OCI-LY1 (cell line): ENCODE results near the gene WDR36.

ENCODE experiments used
- EZH2 ChIP-seq: fragments of 200-600 bp; sonication (generic), shearing (Covaris generic); IDR thresholded peaks from 2 replicates; pipeline ENCODE4 v1.8.0; 2017; ENCODE audit warnings: borderline replicate concordance, mixed run types, mild to moderate bottlenecking, antibody characterized with exemption, low read length, moderate library complexity, mixed read lengths
- TF ChIP-seq, protein P1 (sequence below): fragments of 200-600 bp; sonication (generic), shearing (Covaris generic); IDR thresholded peaks from 2 replicates; pipeline ENCODE4 v1.5.1; 2017; ENCODE audit warnings: mild to moderate bottlenecking, antibody characterized with exemption, low read length, moderate library complexity, mixed read lengths

DNA sequence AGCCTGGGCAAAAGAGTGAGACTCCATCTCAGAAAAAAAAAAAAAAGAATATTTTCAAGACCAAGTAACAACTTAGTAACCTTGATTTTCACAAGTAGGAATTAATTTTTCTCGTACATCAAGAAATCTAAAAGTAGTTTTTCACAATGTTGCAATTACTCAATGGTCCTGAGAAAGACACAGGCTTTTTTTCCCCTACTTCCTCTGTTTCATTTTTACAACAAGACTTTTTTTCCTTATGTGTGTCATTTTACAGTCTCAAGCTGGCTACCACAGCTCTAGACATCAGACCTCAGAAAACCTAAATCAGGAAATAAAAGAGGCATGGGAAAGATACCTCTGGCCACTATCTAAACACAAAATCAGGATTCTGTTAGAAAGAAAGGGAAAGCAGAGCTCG lies 45.9 kb downstream of the WDR36 start:
- TF ChIP-seq, protein P1, sequence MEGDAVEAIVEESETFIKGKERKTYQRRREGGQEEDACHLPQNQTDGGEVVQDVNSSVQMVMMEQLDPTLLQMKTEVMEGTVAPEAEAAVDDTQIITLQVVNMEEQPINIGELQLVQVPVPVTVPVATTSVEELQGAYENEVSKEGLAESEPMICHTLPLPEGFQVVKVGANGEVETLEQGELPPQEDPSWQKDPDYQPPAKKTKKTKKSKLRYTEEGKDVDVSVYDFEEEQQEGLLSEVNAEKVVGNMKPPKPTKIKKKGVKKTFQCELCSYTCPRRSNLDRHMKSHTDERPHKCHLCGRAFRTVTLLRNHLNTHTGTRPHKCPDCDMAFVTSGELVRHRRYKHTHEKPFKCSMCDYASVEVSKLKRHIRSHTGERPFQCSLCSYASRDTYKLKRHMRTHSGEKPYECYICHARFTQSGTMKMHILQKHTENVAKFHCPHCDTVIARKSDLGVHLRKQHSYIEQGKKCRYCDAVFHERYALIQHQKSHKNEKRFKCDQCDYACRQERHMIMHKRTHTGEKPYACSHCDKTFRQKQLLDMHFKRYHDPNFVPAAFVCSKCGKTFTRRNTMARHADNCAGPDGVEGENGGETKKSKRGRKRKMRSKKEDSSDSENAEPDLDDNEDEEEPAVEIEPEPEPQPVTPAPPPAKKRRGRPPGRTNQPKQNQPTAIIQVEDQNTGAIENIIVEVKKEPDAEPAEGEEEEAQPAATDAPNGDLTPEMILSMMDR = no peak
- TF ChIP-seq EZH2 = no peak
